ENCODE results near the gene TAGLN.
A peak's percentile ranks its signal among the peaks of the same experiment; 100 is the strongest.

TAGLN gene

DNA sequence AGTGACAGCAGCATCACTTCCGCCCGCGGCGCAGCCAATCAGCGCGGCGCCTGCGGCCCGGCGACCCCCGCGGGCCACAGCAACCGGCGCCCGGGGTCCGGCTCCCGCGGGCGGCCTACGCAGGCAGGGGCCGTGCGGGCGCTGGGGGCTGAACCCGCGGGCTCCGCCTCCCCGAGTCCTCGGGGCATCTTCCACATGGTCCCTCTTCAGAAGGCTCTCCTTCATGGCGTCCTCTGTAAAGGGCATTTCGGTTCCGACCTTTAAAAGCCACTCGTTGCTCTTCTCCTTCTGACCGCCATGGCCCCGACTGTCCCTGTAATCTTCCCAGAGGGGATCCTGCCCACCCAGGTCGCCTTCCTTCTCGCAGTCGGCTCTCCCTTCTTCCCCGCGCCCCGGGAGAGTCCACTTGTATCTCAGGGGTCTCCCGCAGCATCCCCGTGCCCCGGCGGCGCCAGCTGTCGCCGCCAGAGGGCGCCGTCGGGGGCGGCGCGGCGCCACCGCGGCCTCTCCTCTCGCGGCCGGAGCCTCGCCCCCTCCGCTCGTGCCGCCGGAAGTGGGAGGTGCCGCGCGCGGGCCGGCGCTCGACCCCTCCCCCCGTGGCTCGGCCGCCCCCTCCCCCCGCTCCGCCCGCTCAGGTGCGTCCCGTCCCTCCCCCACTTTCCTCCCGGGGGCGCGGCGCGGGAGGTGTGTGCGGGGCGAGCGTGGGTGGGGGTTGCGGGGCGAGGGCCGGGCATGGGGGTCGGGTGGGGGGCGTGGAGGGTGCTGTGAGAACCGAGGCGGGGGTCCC, 33.1 kb downstream of the TAGLN start, which contains the start of gene RNF214:
Gene RNF214 (plus strand): TSS at position 580 of the 787 bp plus-strand sequence. CDS start 1,602 bp downstream, outside the sequence.
- peak; percentile 48 to 77 for DNase-seq

DNA sequence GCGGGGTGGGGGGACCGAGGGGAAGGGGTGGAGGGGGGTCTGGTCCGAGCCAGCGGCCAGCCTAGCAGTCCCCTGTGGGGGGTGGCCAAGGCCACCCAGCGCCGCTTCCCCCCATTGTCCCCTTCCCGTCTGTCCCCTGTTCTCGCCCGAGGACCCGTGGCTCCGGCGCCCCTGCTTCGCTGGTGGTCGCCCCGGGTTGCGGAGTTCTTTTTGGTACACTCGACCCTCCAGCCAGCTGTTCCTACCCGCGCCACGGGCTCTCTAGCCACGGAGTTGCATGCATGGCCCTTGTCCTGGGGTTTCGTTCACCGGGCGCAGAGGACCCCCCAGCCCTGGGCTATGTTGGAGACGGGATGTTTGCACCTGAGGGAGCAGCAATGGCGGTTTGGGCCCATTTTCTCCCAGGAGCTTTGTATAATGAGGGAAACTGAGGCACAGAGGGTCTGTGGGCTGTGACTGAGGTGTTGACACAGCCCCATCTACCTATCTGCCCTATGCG, 33.8 kb downstream of the TAGLN start:
- DNase-seq = peak in 1 of 2 experiments; percentile 4

GRCh38 chr11:117238221-117238620, 39.1 kb downstream of the TAGLN start:
- no peak for DNase-seq

GRCh38 chr11:117239295-117239694, 40.1 kb downstream of the TAGLN start:
- no peak for DNase-seq

GRCh38 chr11:117248341-117248740, 49.2 kb downstream of the TAGLN start:
- DNase-seq = no peak

DNA sequence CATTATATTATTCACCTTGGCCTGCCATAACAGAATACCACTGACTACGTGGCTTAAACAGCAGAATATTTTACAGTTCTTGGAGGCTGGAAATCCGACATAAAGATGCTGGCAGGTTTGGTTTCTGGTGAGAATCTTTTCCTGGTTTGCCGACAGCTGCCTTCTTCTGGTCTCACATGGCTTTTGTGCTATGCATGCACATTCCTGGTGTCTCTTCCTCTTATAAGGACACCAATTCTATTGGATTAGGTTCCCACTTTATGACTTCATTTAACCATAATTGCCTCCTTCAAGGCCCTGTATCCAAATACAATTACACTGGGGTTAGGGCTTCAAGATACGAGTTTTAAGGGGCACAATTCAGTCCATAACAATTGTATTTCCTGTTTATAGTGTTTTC, 50.4 kb downstream of the TAGLN start:
- no peak for DNase-seq

DNA sequence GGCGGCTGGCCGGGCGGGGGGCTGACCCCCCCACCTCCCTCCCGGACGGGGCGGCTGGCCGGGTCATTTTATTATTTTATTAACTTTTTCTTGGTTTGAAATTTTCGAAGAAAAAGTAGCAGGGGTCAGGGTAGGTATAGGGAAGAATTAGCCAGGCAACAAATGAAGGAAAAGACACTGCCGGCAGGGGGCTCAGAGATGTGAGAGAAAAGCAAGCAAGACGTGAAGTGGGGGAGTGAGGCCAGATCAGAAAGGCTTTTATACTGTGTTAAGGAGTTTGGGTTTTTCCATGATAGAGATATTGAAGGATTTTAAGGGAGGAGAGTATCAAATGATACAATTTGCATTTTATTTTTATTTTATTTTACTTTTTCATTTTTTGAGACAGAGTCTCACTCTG, 52.3 kb downstream of the TAGLN start:
- no peak for DNase-seq

DNA sequence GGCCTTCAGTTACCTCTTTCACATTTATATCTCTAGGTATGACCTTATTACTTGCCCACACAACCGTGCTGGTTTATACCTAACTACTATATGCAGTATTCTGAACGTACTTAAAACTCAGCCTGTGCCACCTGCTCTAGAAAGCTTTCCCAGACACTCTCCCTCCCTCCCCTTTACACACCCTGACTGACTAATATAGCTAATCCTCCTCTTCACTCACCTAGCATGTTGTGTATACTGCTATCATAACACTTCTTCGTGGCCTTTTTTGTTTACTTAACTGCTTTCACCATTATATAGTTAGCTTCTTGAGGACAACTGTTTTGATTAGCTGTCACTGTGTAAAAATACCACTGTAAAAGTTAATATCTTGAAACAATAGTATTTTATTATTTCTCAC, 56.8 kb downstream of the TAGLN start:
- no peak for DNase-seq

DNA sequence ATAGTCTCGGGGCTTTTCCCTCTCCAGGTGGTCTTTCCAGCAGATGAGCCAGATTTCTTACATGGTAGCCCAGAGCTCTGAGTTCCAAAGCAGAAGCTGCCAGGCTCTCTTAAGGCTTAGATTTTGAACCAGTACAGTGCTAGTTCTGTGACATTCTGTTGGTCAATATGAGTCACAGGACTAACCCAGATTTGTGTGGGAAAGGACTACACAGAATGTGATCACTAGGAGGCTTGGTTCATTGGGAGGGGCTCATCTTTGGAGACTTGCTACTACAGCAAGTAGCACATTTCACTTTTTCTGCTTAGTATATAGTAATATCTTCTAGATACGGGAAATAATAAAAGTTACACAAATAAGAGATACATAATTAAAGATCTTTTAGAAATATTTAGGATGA, 57.4 kb downstream of the TAGLN start:
- DNase-seq = no peak
